ENCODE data around the gene GYS1.
A peak's percentile ranks its signal among the peaks of the same experiment; 100 is the strongest.

Gene GYS1

GRCh38 chr19:48962849-48963165 is 30.3 kb downstream of the GYS1 start:
- no peak for DNase-seq

GRCh38 chr19:48962029-48962848 is 30.9 kb downstream of the GYS1 start:
- peak; percentile 52 to 74 for DNase-seq

- DNase-seq, result no peak
These were observed 31.5 kb downstream of the GYS1 start for GRCh38 chr19:48961673-48962028.

GRCh38 chr19:48961051-48961649 is 32.0 kb downstream of the GYS1 start:
- DNase-seq, result no peak

GRCh38 chr19:48959341-48960239 is 33.5 kb downstream of the GYS1 start:
- DNase-seq, result peak in 1 of 2 donors; percentile 27

- no peak for DNase-seq
These were observed 35.1 kb downstream of the GYS1 start for GRCh38 chr19:48958006-48958405.

GRCh38 chr19:48955308-48955958 is 37.7 kb downstream of the GYS1 start:
- DNase-seq, result no peak

- peak; percentile 87 to 89 for DNase-seq
These were observed 38.4 kb downstream of the GYS1 start, which contains the start of gene BAX for GRCh38 chr19:48954595-48955307. Gene BAX, plus strand, starts transcription at chr19:48954875. Its CDS starts 54 bp downstream, at chr19:48954929.

- DNase-seq, result no peak
These were observed 39.0 kb downstream of the GYS1 start for GRCh38 chr19:48953990-48954594.

GRCh38 chr19:48953141-48953540 is 40.0 kb downstream of the GYS1 start:
- DNase-seq, result no peak

GRCh38 chr19:48950830-48951519 is 42.1 kb downstream of the GYS1 start:
- no peak for DNase-seq

GRCh38 chr19:48950159-48950558 is 43.0 kb downstream of the GYS1 start:
- DNase-seq, result no peak

- DNase-seq, result no peak
These were observed 45.9 kb downstream of the GYS1 start for GRCh38 chr19:48947258-48947542.

GRCh38 chr19:48946463-48947257 is 46.4 kb downstream of the GYS1 start:
- DNase-seq, result no peak

GRCh38 chr19:48945817-48946216 is 47.3 kb downstream of the GYS1 start:
- no peak for DNase-seq

GRCh38 chr19:48945415-48945814 is 47.7 kb downstream of the GYS1 start:
- DNase-seq, result no peak

GRCh38 chr19:48943081-48943480 is 50.0 kb downstream of the GYS1 start:
- no peak for DNase-seq

GRCh38 chr19:48940902-48941301 is 52.2 kb downstream of the GYS1 start:
- DNase-seq, result no peak

- DNase-seq, result no peak
These were observed 54.9 kb downstream of the GYS1 start for GRCh38 chr19:48938256-48938655.

- DNase-seq, result no peak
These were observed 57.2 kb downstream of the GYS1 start for GRCh38 chr19:48935864-48936263.

- no peak for DNase-seq
These were observed 58.3 kb downstream of the GYS1 start for GRCh38 chr19:48934837-48935236.
